Measurements from ENCODE around the gene DDHD1. TPM values are rescaled to one million over a fixed set of nuclear protein-coding genes. Genes with fewer than 3 reads are reported as not detected.

DDHD1 gene
- total RNA-seq, 4 donors from 2014 or later: 4.4 to 10.1 (median 6.8) TPM

GRCh38 chr14:53167602-53168328 lies 14.6 kb upstream of the DDHD1 start:
- Histone ChIP-seq H3K4me1 (no peaks in the 10 kb centered on the region), H3K27ac (peak overlapping the region; percentile 36 to 60 (median 54)), H3K4me3 (no peak overlapping the region), H3K27me3 (no peaks in the 10 kb centered on the region), H3K9me3 (no peaks in the 10 kb centered on the region), H3K36me3 (no peaks in the 10 kb centered on the region)
- DNase-seq (peak in 1 of 2 donors; percentile 3), ATAC-seq (peak; percentile 61 to 69)
- in situ Hi-C loops (cut with MboI; ENCODE audit: low sequenced_read_pairs in 4 of 4) (no loop called here), intact Hi-C loops (cut with DNase I; ENCODE audit: low total_unique reads) (no loop called here)
- TF ChIP-seq CTCF (IDR thresholded peaks at IDR 0.05 in 4 of 5, conservative IDR thresholded peaks at IDR 0.05 in 1 of 5): no peak
- TF ChIP-seq POLR2A (IDR thresholded peaks at IDR 0.05): no peak

GRCh38 chr14:53161758-53162435 lies 8.8 kb upstream of the DDHD1 start:
- TF ChIP-seq POLR2A (IDR thresholded peaks at IDR 0.05) (no peak), CTCF (IDR thresholded peaks at IDR 0.05 in 4 of 5, conservative IDR thresholded peaks at IDR 0.05 in 1 of 5) (no peak)
- Histone ChIP-seq H3K9me3 (no peaks in the 10 kb centered on the region), H3K4me3 (no peak overlapping the region), H3K4me1 (no peaks in the 10 kb centered on the region), H3K27me3 (no peaks in the 10 kb centered on the region), H3K36me3 (no peaks in the 10 kb centered on the region), H3K27ac (no peak overlapping the region)
- intact Hi-C loops (cut with DNase I; ENCODE audit: low total_unique reads) (no loop called here), in situ Hi-C loops (cut with MboI; ENCODE audit: low sequenced_read_pairs in 4 of 4) (no loop called here)
- no peak for DNase-seq
- ATAC-seq: no peak

- intact Hi-C loops (cut with DNase I; ENCODE audit: low total_unique reads) (no loop called here), in situ Hi-C loops (cut with MboI; ENCODE audit: low sequenced_read_pairs in 4 of 4) (no loop called here)
- no peak for ATAC-seq
- Histone ChIP-seq H3K27me3 (no peaks in the 10 kb centered on the region), H3K9me3 (no peaks in the 10 kb centered on the region), H3K4me3 (no peak overlapping the region), H3K27ac (no peak overlapping the region), H3K36me3 (no peaks in the 10 kb centered on the region), H3K4me1 (peaks cover 4 to 5% of the 10 kb centered on the region in 2 donors)
- no peak for DNase-seq
- TF ChIP-seq CTCF (IDR thresholded peaks at IDR 0.05 in 4 of 5, conservative IDR thresholded peaks at IDR 0.05 in 1 of 5) (no peak), POLR2A (IDR thresholded peaks at IDR 0.05) (no peak)
These were observed 3.1 kb upstream of the DDHD1 start for GRCh38 chr14:53156238-53156637.

- intact Hi-C loops (cut with DNase I; ENCODE audit: low total_unique reads): loop anchor here (5.0 kb wide), 1 partner anchor 201 kb away; the partner anchor contains the start of gene FERMT2
- H3K4me1 ChIP-seq: peaks cover 5 to 19% of the 10 kb centered on the region in 2 donors
- TF ChIP-seq CTCF (IDR thresholded peaks at IDR 0.05 in 4 of 5, conservative IDR thresholded peaks at IDR 0.05 in 1 of 5) (no peak), POLR2A (IDR thresholded peaks at IDR 0.05) (no peak)
- H3K36me3 ChIP-seq: no peaks in the 10 kb centered on the region
- H3K27ac ChIP-seq: peak overlapping the region; percentile 78 to 94 (median 90)
- in situ Hi-C loops (cut with MboI; ENCODE audit: low sequenced_read_pairs in 4 of 4): no loop called here
- DNase-seq (no peak), ATAC-seq (no peak)
- no peaks in the 10 kb centered on the region for H3K9me3 ChIP-seq
- peak overlapping the region; percentile 78 to 97 (median 88) for H3K4me3 ChIP-seq
- no peaks in the 10 kb centered on the region for H3K27me3 ChIP-seq
These were observed 584 bp upstream of the DDHD1 start for GRCh38 chr14:53153702-53154112.
